ENCODE measurements around the gene TMEM213.
A peak's percentile ranks its signal among the peaks of the same experiment; 100 is the strongest.
"Not testable (repeated sequence)": the region's sequence is repeated elsewhere in the genome, so short reads cannot be mapped to it uniquely, and the experiment has no call there.

TMEM213 gene, protein sequence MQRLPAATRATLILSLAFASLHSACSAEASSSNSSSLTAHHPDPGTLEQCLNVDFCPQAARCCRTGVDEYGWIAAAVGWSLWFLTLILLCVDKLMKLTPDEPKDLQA

DNA sequence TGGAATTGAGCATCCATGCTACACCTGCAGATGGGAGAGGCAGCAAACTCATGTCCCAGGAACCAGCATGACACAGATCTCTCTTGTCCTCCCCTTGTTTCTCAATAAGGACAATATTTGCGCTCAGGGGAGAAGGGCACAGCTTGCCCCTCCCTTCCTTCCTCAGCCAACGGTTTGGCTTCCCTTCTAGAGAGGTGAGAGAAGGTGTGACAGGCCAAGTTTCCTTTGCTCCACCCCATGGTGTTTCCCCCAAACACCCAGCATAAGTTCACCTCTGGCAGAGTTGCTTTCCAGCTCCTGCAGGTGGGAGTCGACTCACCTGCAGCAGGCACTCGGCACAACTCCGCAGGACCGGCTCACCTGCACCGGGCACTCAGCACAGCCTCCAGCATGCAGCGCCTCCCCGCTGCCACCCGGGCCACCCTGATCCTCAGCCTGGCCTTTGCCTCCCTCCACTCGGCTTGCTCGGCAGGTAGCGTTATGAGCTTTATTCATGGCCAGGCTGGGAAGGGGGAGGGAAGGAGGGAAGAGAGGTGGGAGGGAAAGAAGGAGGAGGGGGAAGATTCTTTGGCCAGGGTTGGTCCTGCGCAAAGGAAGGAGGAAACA lies at the start of gene TMEM213, which contains the start of gene ATP6V0A4:
TMEM213 (plus strand) TSS at position 280 of the 606 bp plus-strand sequence; CDS start at position 391, 111 bp downstream.
ATP6V0A4 (minus strand) TSS at position 482 of the 606 bp plus-strand sequence. CDS start 26,949 bp downstream, outside the sequence.
- no peak for DNase-seq

- DNase-seq: no peak
Observed at GRCh38 chr7:138748666-138749065, 49.1 kb upstream of the TMEM213 start.

DNA sequence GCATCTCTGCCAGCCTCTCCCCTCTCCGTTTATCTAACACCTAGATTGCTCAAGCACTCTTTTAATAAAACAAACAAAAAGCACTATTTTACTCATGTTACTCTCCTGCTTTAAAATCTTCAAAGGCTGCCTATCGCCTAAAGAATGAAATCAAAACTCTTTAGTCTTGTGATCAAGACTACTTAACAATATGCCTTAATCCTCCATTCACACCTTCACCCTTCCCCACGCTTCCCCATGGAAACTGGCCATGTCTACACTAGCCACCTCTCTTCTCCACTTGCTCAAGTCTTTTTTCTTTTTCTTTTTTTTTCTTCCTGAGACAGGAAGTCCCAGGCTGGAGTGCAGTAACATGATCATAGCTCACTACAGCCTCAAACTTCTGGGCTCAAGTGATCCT lies 47.8 kb upstream of the TMEM213 start:
- no peak for DNase-seq

DNA sequence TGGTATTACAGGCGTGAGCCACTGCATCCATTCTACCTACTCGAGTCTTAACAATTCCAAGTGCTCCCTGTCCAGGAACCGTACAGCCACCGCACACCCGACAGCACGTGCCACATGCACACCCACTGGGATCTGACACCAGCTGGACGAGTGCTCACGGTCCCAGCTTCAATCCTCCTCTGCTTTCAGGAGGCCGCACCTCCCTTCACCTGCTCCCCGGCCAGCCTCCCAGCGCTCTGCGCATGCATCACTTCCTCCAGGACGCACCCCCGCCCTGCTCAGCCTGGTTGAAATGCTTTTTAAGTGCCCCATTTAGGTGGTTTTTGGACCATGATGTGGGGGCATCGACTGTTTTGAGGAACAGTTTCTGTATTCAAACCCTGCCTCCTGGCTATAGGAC lies 47.3 kb upstream of the TMEM213 start:
- DNase-seq: no peak

DNA sequence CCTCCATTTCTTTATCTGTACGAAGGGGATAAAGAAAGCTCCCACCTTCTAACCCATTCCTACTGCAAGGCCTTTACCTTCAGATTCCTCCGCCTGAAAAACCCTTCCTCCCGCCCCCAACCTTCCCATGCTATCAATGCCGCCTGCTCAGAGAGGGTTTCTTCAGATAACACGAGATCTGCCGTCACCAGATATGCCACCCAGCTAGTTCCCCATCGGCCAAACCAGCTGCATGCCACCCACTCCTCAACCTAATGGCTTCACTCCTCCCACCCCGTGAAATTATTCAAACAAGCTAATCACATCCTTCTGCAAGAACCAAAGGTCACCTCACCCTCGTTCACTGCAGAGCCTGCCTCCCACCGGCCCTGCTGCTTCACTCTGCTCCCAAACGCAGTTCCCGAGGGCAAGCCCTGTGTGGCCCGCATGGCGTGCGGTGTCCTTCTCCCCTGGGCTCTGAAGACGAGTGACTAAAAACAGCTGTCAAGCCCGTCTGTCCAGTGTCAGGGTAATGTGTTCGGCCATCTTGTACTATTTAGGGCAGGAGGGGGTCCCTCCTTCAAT lies 46.8 kb upstream of the TMEM213 start:
- DNase-seq: no peak

- DNase-seq: peak; percentile 95
Observed at GRCh38 chr7:138752518-138753149, 45.2 kb upstream of the TMEM213 start.

DNA sequence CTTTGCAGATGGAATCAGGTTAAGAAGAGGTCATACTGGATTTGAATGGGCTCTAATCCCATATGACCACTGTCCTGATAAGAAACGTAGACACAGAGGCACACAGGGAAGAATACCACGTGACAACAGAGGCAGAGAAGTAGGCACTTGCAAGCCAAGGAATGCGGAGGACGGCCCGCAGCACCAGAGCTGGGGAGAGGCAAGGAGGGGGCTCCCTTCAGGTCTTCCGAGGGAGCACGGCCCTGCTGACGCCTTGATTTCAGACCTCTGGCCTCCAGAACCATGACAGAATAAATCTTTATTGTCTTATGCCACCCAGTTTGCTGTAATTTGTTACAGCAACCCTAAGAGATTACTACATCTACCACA lies 44.7 kb upstream of the TMEM213 start:
- DNase-seq: no peak

DNA sequence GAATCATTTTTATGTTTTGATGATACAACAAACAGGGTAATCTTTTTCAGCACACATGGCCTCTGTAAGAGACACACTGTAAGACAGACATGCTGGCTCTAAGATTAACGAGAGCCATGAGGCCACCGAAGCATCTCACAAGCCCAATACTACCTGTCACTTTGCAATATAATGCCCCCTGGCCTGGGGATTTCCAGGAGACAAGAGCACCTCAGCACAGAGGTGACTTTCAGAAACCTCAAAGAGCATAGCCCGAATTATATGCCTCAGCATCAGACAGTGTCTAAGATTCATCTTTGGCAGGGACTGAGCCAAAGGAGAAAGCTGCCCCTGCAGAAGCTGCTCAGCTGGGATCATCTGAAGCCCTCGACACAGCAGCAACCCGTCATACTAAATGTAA lies 44.2 kb upstream of the TMEM213 start:
- no peak for DNase-seq

GRCh38 chr7:138755331-138755747 lies 42.5 kb upstream of the TMEM213 start:
- DNase-seq: no peak

DNA sequence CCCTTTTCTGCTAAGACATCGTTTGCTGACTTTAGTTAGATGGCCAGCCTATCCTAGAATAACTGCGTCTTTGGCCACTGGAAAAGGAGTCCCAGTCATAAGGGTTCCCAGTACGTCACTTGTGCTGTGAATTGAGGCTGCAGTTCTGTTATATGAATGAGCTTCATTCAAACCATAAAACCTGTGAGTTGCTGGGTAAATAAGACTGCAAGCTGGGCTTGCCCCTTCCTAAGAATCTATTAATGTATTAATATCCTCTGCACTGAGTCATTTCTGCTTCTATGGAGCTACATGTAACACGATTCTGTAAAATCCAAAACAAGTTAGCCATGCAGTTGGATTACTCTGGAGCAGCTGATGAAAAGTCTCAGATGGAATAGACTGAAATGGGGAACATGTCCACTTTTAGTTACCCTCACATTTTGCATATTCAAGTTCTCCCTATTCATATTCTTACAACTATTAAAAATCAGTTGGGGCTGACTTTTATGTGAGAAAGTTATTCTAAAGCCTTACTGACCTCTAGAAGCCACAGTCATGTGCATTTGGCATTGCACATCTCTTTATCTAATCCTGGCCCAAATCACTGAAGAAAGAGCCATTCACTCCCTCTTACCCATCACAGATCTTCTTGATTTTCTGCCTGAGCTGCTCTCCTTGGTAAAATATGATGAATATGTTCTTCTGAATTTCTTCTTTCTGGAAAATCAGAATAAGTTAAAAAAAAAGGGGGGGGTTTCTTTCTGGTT lies 41.8 kb upstream of the TMEM213 start:
- DNase-seq: no peak

DNA sequence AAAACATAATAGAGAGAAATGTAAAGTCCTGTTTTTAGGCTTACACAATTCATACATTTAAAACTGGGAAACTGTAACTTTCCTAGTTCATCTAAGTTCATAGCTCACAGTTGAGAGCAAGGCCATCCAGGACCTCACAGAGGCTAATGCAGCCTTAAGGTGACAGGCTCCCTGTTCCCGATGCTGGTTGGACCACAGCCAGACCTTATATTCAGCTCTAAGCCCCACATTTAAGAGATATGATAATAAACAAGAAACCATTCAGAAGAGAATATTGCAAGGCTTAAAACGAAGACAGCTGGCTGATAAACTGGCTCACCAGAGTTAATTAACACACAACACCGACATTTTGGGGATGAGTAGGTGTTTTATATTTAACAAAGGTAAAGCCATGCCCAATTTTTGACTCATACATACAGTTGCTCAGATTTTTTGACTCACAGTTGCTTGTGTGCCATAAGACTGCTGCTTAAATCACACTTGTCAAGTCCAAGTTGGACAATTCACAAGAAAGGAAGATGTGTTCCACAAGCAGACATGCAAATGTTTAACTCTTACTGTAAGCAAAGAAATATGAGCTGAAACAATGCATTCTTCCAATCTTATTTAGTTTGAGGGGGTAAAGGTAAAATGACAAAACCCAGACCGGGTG lies 41.1 kb upstream of the TMEM213 start:
- DNase-seq: no peak

- no peak for DNase-seq
Observed at GRCh38 chr7:138768241-138768640, 29.6 kb upstream of the TMEM213 start.

DNA sequence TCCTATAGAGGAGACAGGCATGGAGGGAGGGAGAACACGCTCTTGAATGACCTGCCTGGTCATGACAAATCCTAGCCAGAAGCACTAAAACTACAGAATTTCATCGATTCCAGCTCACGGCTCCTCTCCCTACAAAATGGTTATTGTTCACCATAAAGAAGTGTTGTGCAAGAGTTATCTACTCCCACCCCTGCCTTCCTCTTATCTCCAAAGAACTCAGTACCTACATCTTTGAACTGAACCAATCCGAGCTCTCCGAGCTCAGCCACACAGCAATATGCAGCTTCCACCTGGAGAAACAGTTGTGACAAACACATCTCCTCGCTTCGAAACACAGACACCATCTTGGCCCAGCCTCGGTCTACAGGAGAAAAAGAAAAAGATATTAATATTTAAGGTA lies 26.9 kb upstream of the TMEM213 start:
- DNase-seq: no peak

GRCh38 chr7:138773176-138773575 lies 24.6 kb upstream of the TMEM213 start:
- no peak for DNase-seq

- no peak for DNase-seq
Observed at GRCh38 chr7:138773817-138774216, 24.0 kb upstream of the TMEM213 start.

GRCh38 chr7:138776166-138776833 lies 21.5 kb upstream of the TMEM213 start:
- no peak for DNase-seq

GRCh38 chr7:138781004-138781403 lies 16.8 kb upstream of the TMEM213 start:
- DNase-seq: no peak

DNA sequence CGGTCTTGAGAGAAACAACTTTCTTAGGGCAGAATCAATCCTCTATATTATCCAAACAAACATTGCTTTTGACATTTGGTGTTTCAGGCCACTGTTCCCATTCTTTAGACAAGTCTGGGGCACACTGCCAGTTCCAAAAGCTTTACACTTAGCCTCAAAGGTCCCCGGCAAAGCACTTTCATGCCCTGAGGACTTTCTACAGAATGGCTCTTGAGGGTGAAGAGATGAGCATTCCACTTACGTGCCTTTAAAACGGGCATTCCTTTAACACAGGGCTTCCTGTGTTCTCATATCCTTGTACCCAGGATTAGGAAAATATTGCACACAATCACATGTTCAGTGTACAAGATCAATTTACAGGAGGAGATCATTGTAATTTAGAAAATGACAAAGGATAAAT lies 13.1 kb upstream of the TMEM213 start:
- DNase-seq: no peak

DNA sequence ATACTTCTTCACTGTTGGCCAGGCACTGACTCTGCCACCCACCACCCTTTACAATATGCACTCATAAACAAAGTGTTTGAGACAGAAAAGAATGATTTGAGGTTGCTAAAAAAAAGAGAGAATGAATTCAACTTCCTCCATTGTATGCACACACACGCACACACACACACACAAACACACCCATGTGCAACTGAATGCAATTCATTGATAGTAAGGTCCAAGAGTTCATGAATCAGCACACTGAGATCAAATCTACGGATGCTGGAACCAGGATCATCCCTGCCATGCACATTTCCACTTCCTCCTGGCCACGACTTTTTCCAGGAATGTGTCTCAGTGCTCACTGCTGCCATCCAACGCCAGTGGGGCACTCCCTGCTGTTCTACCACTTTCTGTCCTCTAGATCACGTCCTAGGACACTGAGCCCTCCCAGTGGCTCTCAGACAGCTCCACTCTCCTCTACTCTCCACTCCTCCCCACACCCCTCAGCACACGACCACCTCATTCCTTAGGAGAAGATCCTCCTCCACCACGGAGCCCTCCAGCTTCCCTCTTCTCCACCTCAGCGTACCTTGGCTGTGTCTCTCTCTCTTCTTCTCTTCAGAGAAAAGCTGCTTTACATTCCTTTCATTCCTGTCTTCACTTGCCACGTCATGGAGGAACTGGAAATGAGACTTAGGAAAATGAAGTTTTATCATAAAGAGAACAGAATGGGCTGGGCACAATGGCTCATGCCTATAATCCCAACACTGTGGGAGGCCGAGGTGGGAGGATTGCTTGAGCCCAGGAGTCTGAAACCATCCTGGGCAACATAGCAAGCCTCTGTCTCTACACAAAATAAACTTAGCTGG lies 12.0 kb upstream of the TMEM213 start:
- no peak for DNase-seq

- no peak for DNase-seq
Observed at GRCh38 chr7:138796038-138796615, 1.7 kb upstream of the TMEM213 start.

- DNase-seq: not testable (repeated sequence)
Observed at GRCh38 chr7:138797046-138797445, 748 bp upstream of the TMEM213 start.

Measured in NK-92 treated with Interleukin-12 subunit alpha and Interleukin-12 subunit beta, amount 100 ng/mL, for 24 hours (cell line).